Ishikawa (cell line): Measurements from ENCODE around the gene CRELD1.
A peak's percentile ranks its signal among the peaks of the same experiment; 100 is the strongest.

Experiments
- CEBPB ChIP-seq: IDR thresholded peaks from 2 replicates; pipeline ENCODE4 v1.6.1; 2012
- CREB1 ChIP-seq: IDR thresholded peaks from 2 replicates; pipeline ENCODE4 v1.6.1; 2012; ENCODE audit warnings: low read depth
- EGR1 ChIP-seq: IDR thresholded peaks from 2 replicates; pipeline ENCODE4 v1.6.1; 2012
- EP300 ChIP-seq: IDR thresholded peaks from 2 replicates; pipeline ENCODE4 v1.6.1; 2012; ENCODE audit warnings: borderline replicate concordance
- FOXM1 ChIP-seq: IDR thresholded peaks from 2 replicates; pipeline ENCODE4 v1.6.1; 2012; ENCODE audit warnings: low read depth, borderline replicate concordance
- MAX ChIP-seq: IDR thresholded peaks from 2 replicates; pipeline ENCODE4 v1.6.1; 2012
- NFIC ChIP-seq: IDR thresholded peaks from 2 replicates; pipeline ENCODE4 v1.6.1; 2012
- RAD21 ChIP-seq: IDR thresholded peaks from 2 replicates; pipeline ENCODE4 v1.6.1; 2012; ENCODE audit warnings: low read depth
- REST ChIP-seq: IDR thresholded peaks from 2 replicates; pipeline ENCODE4 v1.6.1; 2012; ENCODE audit warnings: low read depth, mild to moderate bottlenecking
- TAF1 ChIP-seq: IDR thresholded peaks from 2 replicates; pipeline ENCODE4 v1.6.1; 2012; ENCODE audit warnings: low read depth, mild to moderate bottlenecking
- TCF12 ChIP-seq: IDR thresholded peaks from 2 replicates; pipeline ENCODE4 v1.6.1; 2012; ENCODE audit warnings: low read depth
- TEAD4 ChIP-seq: IDR thresholded peaks from 2 replicates; pipeline ENCODE4 v1.6.1; 2012
- YY1 ChIP-seq: IDR thresholded peaks from 2 replicates; pipeline ENCODE4 v1.6.1; 2012; ENCODE audit warnings: low read depth
- ZBTB7A ChIP-seq: IDR thresholded peaks from 2 replicates; pipeline ENCODE4 v1.6.1; 2012; ENCODE audit warnings: low read depth
- TF ChIP-seq, protein P1 (sequence below): IDR thresholded peaks from 2 replicates; pipeline ENCODE4 v1.6.1; 2012

The CRELD1 gene

DNA sequence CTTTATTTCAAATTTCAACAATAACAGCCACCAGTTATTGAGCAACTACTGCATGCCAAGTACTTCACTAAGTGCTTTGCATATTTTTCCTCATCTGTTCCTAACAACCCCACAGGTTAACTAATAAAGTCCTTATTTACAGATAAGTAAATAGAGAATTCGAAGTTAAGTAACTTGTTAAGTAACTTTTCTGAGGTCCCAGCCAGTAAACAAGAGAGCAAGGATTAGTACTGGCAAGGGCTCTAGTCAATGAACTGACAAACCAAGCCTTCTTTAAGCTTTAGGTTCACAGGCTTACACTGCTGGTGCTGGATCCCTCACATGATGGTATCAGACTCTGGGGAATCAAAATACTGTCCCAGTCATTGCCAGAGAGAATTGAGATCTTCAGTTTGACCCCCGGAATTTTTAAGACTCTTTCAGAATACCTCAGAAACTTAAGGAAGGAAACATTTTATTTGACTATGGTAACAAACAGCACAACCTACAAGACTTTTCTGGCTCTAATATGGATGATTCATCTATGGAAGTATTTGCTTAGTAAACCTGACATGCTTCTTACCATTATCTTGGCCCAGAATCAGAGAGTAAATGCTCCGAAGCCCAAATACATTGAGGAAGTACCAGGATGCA lies 36.5 kb downstream of the CRELD1 start:
- no peak for TF ChIP-seq TAF1
- no peak for TF ChIP-seq EP300
- no peak for TF ChIP-seq RAD21
- no peak for TF ChIP-seq CEBPB
- no peak for TF ChIP-seq FOXM1
- no peak for TF ChIP-seq MAX
- no peak for TF ChIP-seq ZBTB7A
- TF ChIP-seq EGR1 = no peak
- TF ChIP-seq, protein P1, sequence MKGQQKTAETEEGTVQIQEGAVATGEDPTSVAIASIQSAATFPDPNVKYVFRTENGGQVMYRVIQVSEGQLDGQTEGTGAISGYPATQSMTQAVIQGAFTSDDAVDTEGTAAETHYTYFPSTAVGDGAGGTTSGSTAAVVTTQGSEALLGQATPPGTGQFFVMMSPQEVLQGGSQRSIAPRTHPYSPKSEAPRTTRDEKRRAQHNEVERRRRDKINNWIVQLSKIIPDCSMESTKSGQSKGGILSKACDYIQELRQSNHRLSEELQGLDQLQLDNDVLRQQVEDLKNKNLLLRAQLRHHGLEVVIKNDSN = no peak
- TF ChIP-seq TCF12 = no peak

DNA sequence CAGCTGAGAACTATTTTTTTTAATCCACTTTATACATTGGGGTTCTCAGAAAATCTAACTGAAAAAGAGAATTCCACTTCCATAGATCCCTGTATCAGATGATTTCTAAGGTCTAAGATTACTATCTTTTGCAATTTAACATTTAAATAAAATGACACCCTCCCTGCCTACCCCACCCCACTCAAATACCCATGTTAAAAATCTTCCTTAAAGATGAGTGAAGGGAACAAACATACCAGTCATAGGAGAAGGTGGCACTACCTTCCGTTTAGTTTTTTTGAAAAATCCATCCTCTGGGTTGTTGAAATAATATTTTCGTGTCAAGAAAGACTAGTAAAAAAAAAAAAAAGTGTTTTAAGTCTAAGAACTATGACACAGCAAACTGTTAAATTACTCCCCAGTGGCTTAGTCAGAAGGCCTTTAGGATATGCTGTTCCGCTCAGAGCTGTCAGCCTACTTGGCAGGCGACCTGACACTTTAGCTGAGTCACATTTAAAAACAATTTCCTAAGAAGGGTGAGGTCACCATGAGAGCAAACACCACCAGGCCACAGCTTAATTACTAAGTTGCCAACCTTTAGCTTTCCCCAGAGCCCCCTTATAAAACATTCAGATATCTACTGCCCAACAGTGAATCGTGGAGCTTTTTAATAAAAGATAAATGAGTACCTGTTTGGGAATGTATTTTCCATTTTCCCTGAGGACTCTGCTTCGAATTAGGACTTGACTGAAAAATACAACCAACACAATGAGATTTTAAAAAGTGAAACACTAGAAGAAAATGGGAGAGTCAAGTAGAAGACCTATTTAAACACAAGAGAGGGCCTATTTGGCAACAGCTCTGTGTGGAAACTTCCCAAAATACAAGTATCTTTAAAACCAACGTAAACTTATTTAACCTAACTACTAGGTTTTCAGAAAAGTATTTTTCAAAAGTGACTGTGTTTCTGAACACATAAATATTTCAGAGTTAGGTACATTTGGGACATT lies 43.4 kb downstream of the CRELD1 start:
- TF ChIP-seq EP300 (no peak), CEBPB (peak; percentile 52; the same call in 1 of the 2 replicates), YY1 (no peak), TCF12 (no peak), FOXM1 (no peak), EGR1 (no peak), MAX (0 out of 2 replicates have a peak, but pooled peaks have one; percentile 41), TEAD4 (no peak), ZBTB7A (no peak), RAD21 (no peak), CREB1 (no peak), TAF1 (no peak), NFIC (peak; percentile 69)
- TF ChIP-seq, protein P1 = no peak

GRCh38 chr3:9978710-9979305 lies 45.2 kb downstream of the CRELD1 start:
- TF ChIP-seq RAD21 (no peak), TEAD4 (no peak), REST (no peak), ZBTB7A (no peak), NFIC (no peak), FOXM1 (no peak), MAX (no peak), EGR1 (no peak), TAF1 (no peak), EP300 (no peak), CREB1 (no peak), TCF12 (no peak), CEBPB (no peak), YY1 (no peak)
- TF ChIP-seq, protein P1 = no peak

DNA sequence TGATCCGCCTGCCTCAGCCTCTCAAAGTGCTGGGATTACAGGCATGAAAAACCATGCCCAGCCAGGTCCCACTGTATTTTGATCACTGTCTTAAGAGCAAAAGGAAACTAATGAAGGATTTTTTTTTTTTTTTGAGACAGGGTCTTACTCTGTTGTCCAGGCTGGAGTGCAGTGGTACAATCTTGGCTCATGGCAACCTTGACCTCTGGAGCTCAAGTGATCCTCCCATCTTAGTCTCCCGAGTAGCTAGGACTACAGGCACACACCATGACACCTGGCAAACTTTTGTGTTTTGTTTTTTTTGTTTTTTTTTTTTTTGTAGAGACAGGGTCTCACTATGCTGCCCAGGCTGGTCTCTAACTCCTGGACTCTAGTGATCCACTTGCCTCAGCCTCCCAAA lies 46.6 kb downstream of the CRELD1 start:
- TF ChIP-seq MAX = no peak
- no peak for TF ChIP-seq CREB1
- no peak for TF ChIP-seq EGR1
- TF ChIP-seq TCF12 = no peak
- no peak for TF ChIP-seq CEBPB
- TF ChIP-seq RAD21 = no peak
- TF ChIP-seq FOXM1 = no peak
- no peak for TF ChIP-seq ZBTB7A
- TF ChIP-seq EP300 = no peak
- TF ChIP-seq TAF1 = no peak
- TF ChIP-seq NFIC = no peak

- TF ChIP-seq FOXM1 (no peak), CEBPB (no peak), TAF1 (no peak), YY1 (no peak), CREB1 (no peak), NFIC (no peak), MAX (no peak), TCF12 (no peak), EP300 (no peak), RAD21 (no peak), ZBTB7A (no peak), EGR1 (no peak), REST (no peak), TEAD4 (no peak)
- TF ChIP-seq, protein P1 = no peak
Observed at GRCh38 chr3:9986230-9986725, 52.6 kb downstream of the CRELD1 start.
